Endothelial cell of umbilical vein (primary cell): ENCODE measurements around the gene CST9L. TPM values are rescaled to one million over a fixed set of nuclear protein-coding genes. Genes with fewer than 3 reads are reported as not detected.

Source experiments
- BruUV-seq: library from RNA; stranded (reverse); fragments of 400-500 nt; replicated peaks from 2 replicates; lab custom pipeline; 2021; lab: Mats Ljungman, UMichigan
- CTCF ChIA-PET: fragments of 300-600, 350-600 bp; sonication (Branson Sonifier 250); formaldehyde crosslinking; loops from one replicate; lab custom pipeline; 2021; ENCODE audit warnings: antibody characterized with exemption, inconsistent platforms; lab: Charles Lee
- POLR2A ChIA-PET: fragments of 300-600, 350-600 bp; sonication (Branson Sonifier 250); formaldehyde crosslinking; loops from one replicate; lab custom pipeline; 2021; ENCODE audit warnings: antibody characterized with exemption, inconsistent platforms; lab: Charles Lee
- DNase-seq: peaks from one replicate; pipeline ENCODE4 v3.0.0-alpha.2; 2011; ENCODE audit warnings: low read depth, low spot score
- FAIRE-seq: peaks from 2 replicates; lab custom pipeline; 2011; peaks lifted over from hg19 to GRCh38; lab: Jason Lieb, UNC
- H2AFZ ChIP-seq: 2 replicates; pipeline ENCODE4 v1.6.0; 2012; ENCODE audit warnings: low read depth, low read length, control low read depth, inconsistent platforms
- H3K27ac ChIP-seq: 2 replicates; pipeline ENCODE4 v1.5.1; 2011; ENCODE audit warnings: low read depth, mild to moderate bottlenecking, control low read depth, low read length, moderate library complexity; ENCODE audit not compliant: insufficient read depth
- H3K27me3 ChIP-seq, 2 experiments: 2 replicates each; pipeline versions ENCODE4 v1.6.0 to v1.6.1; 2011; ENCODE audit warnings: low read length in 2 of 2, mixed read lengths in 1 of 2; ENCODE audit not compliant: control insufficient read depth in 2 of 2, insufficient read depth in 2 of 2
- H3K36me3 ChIP-seq, 2 experiments: 2 replicates in 1 of 2; 3 replicates in 1 of 2; pipeline ENCODE4 v1.5.1; 2011; ENCODE audit warnings: low read length in 2 of 2, mild to moderate bottlenecking in 1 of 2, moderate library complexity in 1 of 2; ENCODE audit not compliant: control insufficient read depth in 2 of 2, insufficient read depth in 2 of 2; ENCODE audit errors: extremely low read depth in 1 of 2
- H3K4me1 ChIP-seq: 3 replicates; pipeline ENCODE4 v1.5.1; 2011; ENCODE audit warnings: mild to moderate bottlenecking, low read length; ENCODE audit not compliant: control insufficient read depth, insufficient read depth; ENCODE audit errors: extremely low read depth
- H3K4me2 ChIP-seq: 2 replicates; pipeline ENCODE4 v1.6.1; 2011; ENCODE audit warnings: low read length, control low read depth, mixed read lengths; ENCODE audit not compliant: insufficient read depth
- H3K4me3 ChIP-seq, 3 experiments: fragments of 200-600 bp in 1 of 3; sonication (generic), shearing (Covaris generic) in 1 of 3; replicated peaks in 1 of 3; 2 replicates each; pipeline ENCODE4 v1.5.1; 2011 to 2016; ENCODE audit warnings: control low read depth in 3 of 3, low read length in 3 of 3, mild to moderate bottlenecking in 2 of 3, inconsistent platforms in 1 of 3, low read depth in 1 of 3, moderate library complexity in 1 of 3; ENCODE audit not compliant: insufficient read depth in 1 of 3
- H3K79me2 ChIP-seq: 2 replicates; pipeline ENCODE4 v1.6.0; 2012; ENCODE audit warnings: low read length, inconsistent platforms; ENCODE audit not compliant: control insufficient read depth, insufficient read depth
- H3K9ac ChIP-seq: replicated peaks from 2 replicates; pipeline ENCODE3; 2011; ENCODE audit warnings: low read length, control low read depth; ENCODE audit not compliant: insufficient read depth; ENCODE audit errors: extremely low read depth
- H3K9me1 ChIP-seq: replicated peaks from 3 replicates; pipeline ENCODE4 v1.6.0; 2011; ENCODE audit warnings: mild to moderate bottlenecking, low read length; ENCODE audit not compliant: control insufficient read depth, insufficient read depth; ENCODE audit errors: extremely low read depth
- H3K9me3 ChIP-seq: replicated peaks from 2 replicates; pipeline ENCODE4 v1.5.1; 2012; ENCODE audit warnings: low read length, inconsistent platforms; ENCODE audit not compliant: control insufficient read depth, insufficient read depth
- H4K20me1 ChIP-seq: replicated peaks from 2 replicates; pipeline ENCODE3; 2011; ENCODE audit warnings: mild to moderate bottlenecking, low read length; ENCODE audit not compliant: control insufficient read depth, insufficient read depth; ENCODE audit errors: extremely low read depth
- CTCF ChIP-seq, 2 donors: IDR thresholded peaks; 1 replicate in 1 of 2; 2 replicates in 1 of 2; pipeline ENCODE4 v1.5.1; 2011; ENCODE audit warnings: low read length in 2 of 2, mild to moderate bottlenecking in 2 of 2, moderate library complexity in 2 of 2, control low read depth in 1 of 2, inconsistent platforms in 1 of 2, low read depth in 1 of 2; ENCODE audit not compliant: insufficient read depth in 1 of 2; ENCODE audit errors: extremely low read depth in 1 of 2
- EZH2 ChIP-seq: IDR thresholded peaks from 2 replicates; pipeline ENCODE4 v1.6.1; 2012; ENCODE audit warnings: borderline replicate concordance, low read depth, mild to moderate bottlenecking, moderate library complexity, low read length, inconsistent platforms; ENCODE audit not compliant: severe bottlenecking
- GATA2 ChIP-seq: IDR thresholded peaks from 2 replicates; pipeline ENCODE4 v1.7.0; 2011; ENCODE audit warnings: low read depth, mild to moderate bottlenecking, moderate library complexity, mixed read lengths, low read length; ENCODE audit not compliant: insufficient read length, insufficient read depth
- JUN ChIP-seq: IDR thresholded peaks from 2 replicates; pipeline ENCODE4 v1.6.1; 2011; ENCODE audit warnings: borderline replicate concordance, low read depth; ENCODE audit not compliant: insufficient read length, insufficient read depth
- MYC ChIP-seq: IDR thresholded peaks from one replicate; pipeline ENCODE4 v1.6.1; 2011; ENCODE audit warnings: mild to moderate bottlenecking, low read depth, low read length
- POLR2AphosphoS5 ChIP-seq: IDR thresholded peaks from 2 replicates; pipeline ENCODE4 v1.6.1; 2012; ENCODE audit warnings: low read depth, mild to moderate bottlenecking, control low read depth, low read length, moderate library complexity; ENCODE audit not compliant: insufficient read depth
- dilution Hi-C: fragments of 300-500 bp; cut with MboI; formaldehyde crosslinking; loops from one replicate; pipeline ENCODE4 v1.15.0; 2019; ENCODE audit warnings: low sequenced_read_pairs; ENCODE audit not compliant: extremely low pct_ligation_motif_present
- intact Hi-C: fragments of 100-400 bp; cut with micrococcal nuclease; formaldehyde crosslinking; loops from one replicate; pipeline ENCODE4 v1.10.0; 2022
- polyA plus RNA-seq, 4 experiments: library from polyadenylated mRNA; depleted of rRNA in 3 of 4; stranded (reverse) in 3 of 4; unstranded in 1 of 4; fragments of >200 nt; gene quantifications; 2 replicates each; pipeline versions ENCODE4 v1.2.1 to v1.2.3, GENCODE V29; 2011 to 2012; ENCODE audit warnings: missing spikeins in 1 of 4
- total RNA-seq: library from RNA; stranded (reverse); gene quantifications from 2 replicates; pipeline ENCODE4 v1.2.3, GENCODE V29; 2021

The CST9L gene
- total and polyA plus RNA-seq, 2 donors (not counting 3 experiments of a cell fraction or from before 2014, with no cell fraction given) = not detected

GRCh38 chr20:23568971-23569330, 667 bp upstream of the CST9L start:
- Histone ChIP-seq H3K9ac (no peak overlapping the region), H3K9me1 (no peaks in the 10 kb centered on the region), H3K36me3 (no peaks in the 10 kb centered on the region), H3K9me3 (no peaks in the 10 kb centered on the region), H2AFZ (no peak overlapping the region), H3K4me3 (no peak overlapping the region), H4K20me1 (no peaks in the 10 kb centered on the region), H3K4me2 (no peak overlapping the region), H3K4me1 (no peaks in the 10 kb centered on the region), H3K27me3 (no peaks in the 10 kb centered on the region), H3K27ac (no peak overlapping the region), H3K79me2 (no peaks in the 10 kb centered on the region)
- ChIA-PET CTCF (no interaction called here), POLR2A (no interaction called here)
- no TSS peak for BruUV-seq
- intact Hi-C loops (no loop called here), dilution Hi-C loops (no loop called here)
- FAIRE-seq = no peak
- TF ChIP-seq JUN (no peak), GATA2 (no peak), MYC (no peak), POLR2AphosphoS5 (no peak), CTCF (IDR thresholded peaks at IDR 0.05; ENCODE audit: extremely low read depth in 1 of 2, insufficient read depth in 1 of 2, low read depth in 1 of 2, low read length in 2 of 2) (no peak), EZH2 (no peak)
- DNase-seq = no peak
